ENCODE results near the gene SKI. TPM values are rescaled to one million over a fixed set of nuclear protein-coding genes. Genes with fewer than 3 reads are reported as not detected.

Gene SKI
- total RNA-seq, 1 experiment from 2014 or later = 89.5 TPM

GRCh38 chr1:2179283-2180013, 48.7 kb upstream of the SKI start:
- Histone ChIP-seq H2BK20ac (ENCODE audit: low read depth, low read length, poor library complexity, severe bottlenecking) (no peak overlapping the region), H2BK15ac (ENCODE audit: low read depth, low read length) (no peak overlapping the region), H4K8ac (replicated peaks; ENCODE audit: insufficient read length, low read depth, low read length) (no peak overlapping the region), H3K27ac (ENCODE audit: insufficient read length, low read depth, low read length) (no peak overlapping the region), H2BK120ac (ENCODE audit: low read depth, low read length, poor library complexity, severe bottlenecking) (no peak overlapping the region), H3K4me2 (ENCODE audit: insufficient read depth, insufficient read length, low read length) (no peak overlapping the region), H3K27me3 (ENCODE audit: insufficient read depth, low read length) (no peaks in the 10 kb centered on the region), H3K4ac (ENCODE audit: low read depth, low read length) (no peak overlapping the region), H3K9ac (ENCODE audit: extremely low read depth, insufficient read length, low read length) (no peak overlapping the region), H3K23ac (ENCODE audit: insufficient read length, low read depth, low read length) (no peak overlapping the region), H4K20me1 (ENCODE audit: control insufficient read depth, insufficient read depth, insufficient read length) (no peaks in the 10 kb centered on the region), H3K14ac (ENCODE audit: insufficient read depth, low read length) (no peak overlapping the region; the same call in 1 of the 2 replicates), H3K23me2 (ENCODE audit: insufficient read length, low read depth, low read length, poor library complexity, severe bottlenecking) (no peaks in the 10 kb centered on the region), H2BK12ac (ENCODE audit: insufficient read length, low read depth, low read length) (no peak overlapping the region), H3K56ac (ENCODE audit: insufficient read length, low read depth, low read length) (no peak overlapping the region), H3K9me3 (ENCODE audit: control insufficient read depth, low read depth, low read length) (no peaks in the 10 kb centered on the region), H4K5ac (ENCODE audit: insufficient read length, low read depth, low read length) (no peak overlapping the region), H2BK5ac (ENCODE audit: insufficient read length, low read length) (no peak overlapping the region), H2AFZ (ENCODE audit: low read length) (no peak overlapping the region), H3T11ph (ENCODE audit: low read length) (no peak overlapping the region), H3K4me1 (ENCODE audit: insufficient read depth, low read length) (no peaks in the 10 kb centered on the region), H2AK5ac (ENCODE audit: insufficient read length, low read length) (no peak overlapping the region), H3K79me2 (ENCODE audit: insufficient read depth, low read length) (no peaks in the 10 kb centered on the region), H3K79me1 (ENCODE audit: insufficient read depth, low read depth, low read length, poor library complexity, severe bottlenecking) (no peaks in the 10 kb centered on the region), H4K91ac (ENCODE audit: insufficient read length, low read depth, low read length) (no peak overlapping the region), H3K18ac (ENCODE audit: insufficient read length, low read depth, low read length) (no peak overlapping the region)
- WGBS (ENCODE audit: extremely low coverage, insufficient read length, low lambda C conversion rate) = no CpG with 5 or more reads among the region's 28 CpGs
- no peak for TF ChIP-seq CTCF (conservative IDR thresholded peaks at IDR 0.05)
- peak overlapping the region; percentile 18 to 47 (median 44); a peak in 2 of 7 replicates for H3K27ac Mint-ChIP-seq
- peaks cover 1% of the 10 kb centered on the region; the same call in 1 of the 2 replicates for H3K27me3 Mint-ChIP-seq (ENCODE audit: low read depth)
- no peak overlapping the region for H3K4me3 Mint-ChIP-seq
- H3K4me1 Mint-ChIP-seq = peaks cover 2 to 4% of the 10 kb centered on the region in 2 experiments; a peak in 2 of 4 replicates
- no peaks in the 10 kb centered on the region for H3K9me3 Mint-ChIP-seq
- H3K36me3 Mint-ChIP-seq (ENCODE audit: insufficient read depth in 1 of 3, low read depth in 3 of 3) = peaks cover 19 to 51% (median 49%) of the 10 kb centered on the region in 3 experiments; a peak in 6 of 7 replicates
- no peak for DNase-seq
